Stimulated activated CD8-positive, alpha-beta memory T cell treated with anti-CD3 and anti-CD28 coated beads, Interleukin-15, amount 100 ng/mL, for 24 hours (primary cell): ENCODE results near the gene PDGFC.

Experiments used
- DNase-seq: peaks from one replicate; pipeline ENCODE4 v3.0.0-alpha.2; 2020; ENCODE audit warnings: low read depth

Gene PDGFC

GRCh38 chr4:156972379-156973015 lies 898 bp upstream of the PDGFC start:
- DNase-seq, result no peak

- no peak for DNase-seq
These were observed 379 bp downstream of the PDGFC start for GRCh38 chr4:156971165-156971675.

GRCh38 chr4:156970501-156971164 lies 966 bp downstream of the PDGFC start:
- no peak for DNase-seq

DNA sequence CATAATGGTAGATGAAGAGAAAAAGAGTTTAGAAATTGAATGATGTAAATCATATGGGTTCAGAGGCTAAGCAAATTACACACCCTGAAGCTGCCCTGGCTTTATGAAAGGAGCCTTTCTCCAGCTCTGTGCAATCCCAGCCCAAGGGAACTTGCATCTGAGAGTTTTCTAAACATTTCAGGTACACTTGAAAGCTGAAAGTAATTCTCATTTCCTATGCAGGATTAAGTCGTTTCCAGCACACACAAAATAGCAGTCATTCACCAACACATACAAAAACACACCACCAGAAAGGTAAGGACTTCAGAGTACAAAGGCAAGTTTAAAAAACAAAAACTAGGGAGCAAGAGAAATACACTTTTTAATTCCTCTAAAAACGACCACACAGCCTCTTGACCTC lies 1.7 kb downstream of the PDGFC start:
- no peak for DNase-seq

- no peak for DNase-seq
These were observed 2.5 kb downstream of the PDGFC start for GRCh38 chr4:156969101-156969500.

- no peak for DNase-seq
These were observed 3.1 kb downstream of the PDGFC start for GRCh38 chr4:156968479-156968984.

DNA sequence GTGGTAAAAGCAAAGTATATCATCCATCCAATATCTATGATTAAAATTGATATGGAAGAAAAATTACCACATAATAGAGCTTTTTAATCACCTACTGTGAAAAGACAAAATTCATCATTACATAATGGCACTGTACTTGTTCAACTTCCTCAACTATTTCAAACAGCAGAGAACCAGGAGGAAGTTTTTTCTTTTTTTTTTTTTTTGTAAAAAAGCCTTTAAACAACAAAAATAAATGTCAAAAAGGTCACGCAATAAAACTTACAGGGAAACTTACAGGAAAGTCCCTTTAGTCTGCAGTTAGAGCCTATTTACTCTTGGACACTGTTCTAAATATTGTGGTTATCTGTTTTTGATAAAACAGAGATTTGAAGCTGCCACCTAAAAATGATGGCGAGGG lies 4.8 kb downstream of the PDGFC start:
- no peak for DNase-seq

DNA sequence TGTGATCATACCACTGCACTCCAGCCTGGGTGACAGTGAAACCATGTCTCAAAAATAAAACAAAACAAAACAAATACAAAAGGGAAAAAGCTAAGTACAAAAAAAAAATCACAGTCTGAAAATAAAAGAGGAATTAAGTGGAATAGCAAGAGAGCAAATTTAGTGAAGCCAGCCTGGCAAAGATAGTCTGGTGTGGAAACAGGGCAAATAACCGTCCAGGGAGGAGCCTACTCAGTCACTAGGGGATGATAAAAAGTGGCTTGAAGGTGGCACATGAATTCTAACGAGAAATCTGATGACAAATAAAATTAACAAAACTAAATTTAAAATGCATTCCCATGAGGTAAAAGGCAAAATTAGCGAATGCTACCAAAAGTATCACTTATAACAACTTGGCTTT lies 8.2 kb downstream of the PDGFC start:
- DNase-seq, result no peak

DNA sequence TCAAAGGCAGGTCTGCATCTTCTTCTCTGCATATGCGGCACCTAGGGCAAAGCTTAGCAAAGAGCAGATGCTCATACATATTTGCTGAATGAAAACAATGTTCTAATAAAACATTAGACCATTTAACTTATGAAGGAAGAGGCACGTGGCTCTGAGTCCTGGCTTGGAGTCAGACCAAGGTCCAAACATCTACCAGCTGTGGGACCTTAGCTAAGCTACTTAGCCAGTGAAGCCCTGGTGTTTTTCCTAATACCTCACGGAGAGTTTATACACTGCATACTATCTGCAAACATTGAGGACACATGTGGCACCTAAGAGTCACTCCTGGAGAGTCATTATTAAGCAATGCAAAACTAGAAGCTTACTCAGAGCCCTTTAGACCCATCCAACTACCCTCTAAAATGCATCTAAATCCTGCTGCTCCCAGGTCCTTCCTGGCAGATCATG lies 9.0 kb downstream of the PDGFC start:
- DNase-seq, result no peak

DNA sequence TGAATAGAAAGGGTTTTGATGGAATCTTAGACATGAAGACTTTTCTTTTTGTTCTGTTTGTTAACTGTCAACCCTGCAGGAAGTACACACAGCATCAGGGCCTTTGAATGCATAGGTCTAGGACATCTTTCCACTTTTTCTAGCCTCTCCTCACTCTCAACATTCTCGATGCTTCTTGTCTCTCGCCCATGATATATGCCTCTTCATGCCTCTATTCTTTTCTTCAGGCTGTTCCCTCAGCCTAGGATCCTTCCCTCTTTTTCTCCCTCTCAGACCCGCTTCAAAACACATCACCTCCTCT lies 9.6 kb downstream of the PDGFC start:
- no peak for DNase-seq

DNA sequence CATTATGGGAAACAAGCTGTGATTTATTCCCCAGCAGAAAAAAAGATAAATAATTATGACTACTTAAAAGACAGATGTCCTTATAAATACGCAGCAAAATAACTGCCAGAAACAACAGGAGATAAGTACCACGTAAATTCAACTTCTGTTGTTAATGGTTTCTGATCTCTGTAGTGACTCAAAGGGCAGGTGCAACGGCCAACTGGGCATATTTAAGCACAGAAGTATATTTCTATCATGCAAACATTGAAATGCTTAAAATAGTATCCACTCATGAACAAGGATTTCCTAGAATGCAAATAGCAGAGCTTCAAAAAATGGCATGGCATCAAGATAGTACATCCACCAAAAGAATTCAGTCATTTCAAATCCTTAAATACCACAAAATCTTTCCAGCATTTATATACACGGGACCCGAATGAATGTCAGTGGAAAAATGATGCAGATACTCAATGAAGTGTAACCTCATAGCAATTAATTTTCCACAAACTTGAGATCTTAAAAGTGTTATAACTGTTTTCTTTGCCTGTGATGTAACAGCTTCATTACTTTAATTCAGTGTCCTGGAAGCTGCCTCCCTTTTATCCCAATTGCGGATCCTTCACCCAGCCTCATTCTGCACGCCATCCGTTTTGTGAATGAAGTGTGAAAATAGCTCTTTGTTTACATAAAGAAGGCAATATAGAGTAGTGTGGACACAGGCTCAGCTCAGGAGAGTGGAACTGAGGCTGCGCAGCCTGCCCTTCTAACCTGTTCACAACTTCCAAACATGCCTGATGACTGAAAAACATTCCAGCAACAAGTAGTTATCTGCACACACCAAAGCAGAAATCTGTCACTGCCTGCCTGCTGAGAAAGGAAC lies 10.2 kb downstream of the PDGFC start:
- no peak for DNase-seq

DNA sequence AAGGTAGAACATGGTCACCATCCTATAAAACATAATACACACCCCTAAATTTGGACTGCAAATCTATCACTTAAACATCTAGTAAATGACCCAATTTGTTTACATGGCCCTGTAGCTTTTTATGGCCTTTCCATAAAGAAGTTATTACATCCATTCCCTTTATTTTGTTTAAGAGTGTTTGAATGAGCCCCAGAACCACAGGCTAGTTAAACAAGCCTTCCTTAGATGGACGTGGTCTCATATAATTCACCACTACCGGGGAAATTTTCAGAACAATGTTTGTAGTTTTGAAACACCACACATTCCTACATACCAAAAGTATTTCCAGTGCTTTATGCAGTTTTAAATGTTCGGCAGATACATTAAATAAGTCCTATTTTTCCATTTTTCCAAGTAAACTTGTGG lies 12.3 kb downstream of the PDGFC start:
- DNase-seq, result no peak

DNA sequence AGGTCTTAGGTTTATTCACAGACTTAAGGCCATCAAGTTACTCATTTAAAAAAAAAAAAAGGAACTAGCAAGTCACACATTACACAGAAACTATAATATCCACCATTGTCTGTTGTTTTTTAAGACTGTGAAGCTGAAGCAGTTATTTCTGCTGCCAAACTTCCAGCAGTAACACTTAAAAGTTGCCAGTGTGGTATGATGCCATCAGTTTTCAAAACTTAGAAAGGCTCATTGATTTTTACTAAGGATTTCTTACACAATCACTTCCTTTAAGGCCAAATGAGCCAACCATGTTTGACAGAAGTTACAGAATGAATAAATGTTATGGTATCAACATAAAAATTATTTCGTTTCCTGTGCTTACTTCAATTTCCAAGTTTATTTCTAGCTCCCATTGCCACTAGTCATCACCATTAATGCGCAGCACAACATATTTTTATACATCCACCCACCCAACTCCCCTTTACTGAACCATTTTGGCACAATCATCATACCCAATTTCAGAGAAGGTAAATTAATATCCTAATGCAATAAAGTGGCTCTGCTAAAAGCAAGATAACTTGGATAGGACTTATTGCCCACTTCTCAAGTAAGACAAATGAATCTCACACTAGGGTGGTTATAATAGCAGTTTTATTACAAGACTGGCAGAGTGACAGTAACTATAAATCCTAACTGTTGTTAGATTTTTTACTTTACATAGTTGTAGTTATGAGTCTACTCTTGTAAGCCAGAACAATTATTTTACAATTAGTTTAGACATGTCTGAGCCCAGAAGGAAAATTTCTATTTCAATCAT lies 13.1 kb downstream of the PDGFC start:
- no peak for DNase-seq

- no peak for DNase-seq
These were observed 14.0 kb downstream of the PDGFC start for GRCh38 chr4:156957556-156957955.

GRCh38 chr4:156956826-156957368 lies 14.7 kb downstream of the PDGFC start:
- DNase-seq, result no peak

GRCh38 chr4:156956359-156956758 lies 15.2 kb downstream of the PDGFC start:
- DNase-seq, result no peak

GRCh38 chr4:156954587-156954986 lies 17.0 kb downstream of the PDGFC start:
- DNase-seq, result no peak

GRCh38 chr4:156953951-156954350 lies 17.6 kb downstream of the PDGFC start:
- DNase-seq, result no peak

DNA sequence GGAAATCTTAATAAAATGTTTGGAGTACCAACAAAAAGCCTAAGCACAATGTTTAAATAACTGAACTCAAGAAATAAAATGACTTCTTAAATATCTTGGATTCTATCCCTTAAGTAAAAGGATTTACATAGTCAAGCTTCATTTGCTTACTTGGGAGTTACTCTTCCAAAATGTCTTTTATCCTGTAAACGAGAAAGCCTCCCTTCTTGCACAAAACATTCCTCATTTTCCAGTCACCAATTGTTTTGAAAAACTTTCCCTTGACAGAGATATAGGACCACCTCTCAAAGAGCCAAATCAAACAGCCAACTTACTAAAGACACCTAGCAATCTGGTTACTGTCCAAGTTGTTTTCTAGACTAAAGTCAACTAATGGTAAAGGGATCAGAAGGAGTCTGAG lies 18.6 kb downstream of the PDGFC start:
- no peak for DNase-seq

DNA sequence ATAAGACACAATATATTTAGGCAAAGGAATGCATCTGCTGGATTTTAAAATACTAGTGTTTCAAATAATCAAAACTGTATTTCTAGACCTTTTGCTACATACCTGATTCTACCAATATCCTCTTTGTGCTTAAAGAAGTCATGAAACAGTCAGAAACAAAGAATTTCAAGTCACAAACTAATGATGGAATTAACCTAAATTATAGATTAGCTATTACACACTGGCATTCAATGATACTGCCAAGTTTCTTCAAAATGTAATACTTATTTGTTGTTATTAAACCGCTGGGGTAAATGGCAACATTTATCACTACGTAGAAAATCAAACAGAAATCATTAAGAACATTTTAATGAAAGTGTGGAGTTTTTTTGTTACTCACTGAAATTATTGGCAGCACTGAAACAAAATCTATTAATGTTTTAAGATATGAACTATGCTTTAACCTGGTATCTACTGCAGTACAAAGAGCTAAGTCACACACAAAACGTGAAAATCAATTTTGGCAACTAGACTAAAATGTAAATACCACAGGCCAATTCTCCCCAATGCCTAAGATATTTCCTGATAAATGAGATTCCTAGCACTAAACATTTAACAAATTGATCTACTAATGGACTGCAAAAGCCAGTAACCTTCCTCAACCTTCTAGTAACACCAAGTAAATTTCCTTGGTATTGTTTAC lies 19.4 kb downstream of the PDGFC start:
- DNase-seq, result no peak

DNA sequence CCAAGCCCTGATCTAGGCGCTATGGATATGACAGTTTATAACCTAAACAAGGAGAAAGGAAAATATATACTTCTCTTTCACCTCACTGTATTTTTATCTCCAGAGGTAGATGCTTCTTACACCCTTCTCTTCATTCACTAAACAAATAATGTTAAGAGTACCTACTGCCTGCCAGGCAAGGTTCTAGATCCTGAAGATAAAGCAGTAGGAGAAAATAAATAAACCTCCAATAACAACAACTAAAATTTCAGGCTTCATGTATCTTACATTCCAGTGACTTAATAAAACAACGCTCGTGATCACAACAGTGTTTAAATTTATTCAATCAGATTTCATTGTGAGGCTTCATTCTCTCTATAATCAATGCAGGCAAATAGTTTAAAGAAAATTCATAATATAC lies 20.7 kb downstream of the PDGFC start:
- no peak for DNase-seq
